ENCODE data around the gene KCNK2. TPM values are rescaled to one million over a fixed set of nuclear protein-coding genes. Genes with fewer than 3 reads are reported as not detected.

Gene KCNK2
- 1.1 TPM in 1 of 2 replicates, not detected in the other for polyA plus RNA-seq

GRCh38 chr1:215082532-215083382 lies at the start of gene KCNK2:
KCNK2 (plus strand) TSS chr1:215082737; CDS start chr1:215083386, 649 bp downstream.

Measured in Purkinje cell (primary cell).